ENCODE measurements around the gene C9orf50.

GRCh38 chr9:129610473-129611306, 10.2 kb downstream of the C9orf50 start:
- TF ChIP-seq POLR2A (IDR thresholded peaks at IDR 0.05; ENCODE audit: low read depth, low read length) (no peak), POLR2AphosphoS5 (IDR thresholded peaks at IDR 0.05; ENCODE audit: low read depth, low read length) (no peak), POU2F2 (IDR thresholded peaks at IDR 0.05; ENCODE audit: low read depth, low read length) (no peak)

All from GM12891 (cell line).